Calu3 (cell line): ENCODE data around the gene SNX8. TPM values are rescaled to one million over a fixed set of nuclear protein-coding genes. Genes with fewer than 3 reads are reported as not detected.

Source experiments
- BruUV-seq: library from RNA; stranded (reverse); fragments of 400-500 nt; replicated peaks from 2 replicates; lab custom pipeline; 2021; lab: Mats Ljungman, UMichigan
- CTCF ChIA-PET: fragments of 300-600 bp; sonication (Branson Sonifier 250); formaldehyde crosslinking; loops from one replicate; lab custom pipeline; 2022; ENCODE audit warnings: antibody characterized with exemption; lab: Charles Lee
- DNase-seq: peaks from one replicate; pipeline ENCODE4 v3.0.0; 2022
- H3K27ac Mint-ChIP-seq: one replicate; pipeline ENCODE4 v1.8.0; 2022; ENCODE audit warnings: mixed read lengths; ENCODE audit not compliant: unreplicated experiment
- H3K27me3 Mint-ChIP-seq: one replicate; pipeline ENCODE4 v1.8.0; 2022; ENCODE audit warnings: mixed read lengths; ENCODE audit not compliant: unreplicated experiment
- H3K36me3 Mint-ChIP-seq: one replicate; pipeline ENCODE4 v1.8.0; 2022; ENCODE audit warnings: mild to moderate bottlenecking, moderate library complexity, mixed read lengths; ENCODE audit not compliant: insufficient read depth, unreplicated experiment
- H3K4me1 Mint-ChIP-seq: one replicate; pipeline ENCODE4 v1.8.0; 2022; ENCODE audit warnings: mild to moderate bottlenecking, low read depth, mixed read lengths; ENCODE audit not compliant: unreplicated experiment
- H3K4me3 Mint-ChIP-seq: one replicate; pipeline ENCODE4 v1.8.0; 2022; ENCODE audit warnings: mild to moderate bottlenecking, low read depth, moderate library complexity, mixed read lengths; ENCODE audit not compliant: unreplicated experiment
- H3K9me3 Mint-ChIP-seq: one replicate; pipeline ENCODE4 v1.8.0; 2022; ENCODE audit warnings: low read depth, mixed read lengths; ENCODE audit not compliant: unreplicated experiment
- intact Hi-C: fragments of 100-400 bp; cut with micrococcal nuclease; formaldehyde crosslinking; loops from one replicate; pipeline ENCODE4 v1.10.0; 2022; ENCODE audit not compliant: unreplicated experiment
- total RNA-seq: library from RNA; stranded (reverse); gene quantifications from 2 replicates; pipeline ENCODE4 v1.2.3, GENCODE V29; 2022
- TF ChIP-seq, protein P1 (sequence below): fragments of 200-600 bp; IDR thresholded peaks from one replicate; pipeline ENCODE4 v1.8.0; 2022; ENCODE audit warnings: antibody characterized with exemption; ENCODE audit not compliant: unreplicated experiment

SNX8 gene
- total RNA-seq, 1 experiment from 2014 or later = 57.0 TPM

DNA sequence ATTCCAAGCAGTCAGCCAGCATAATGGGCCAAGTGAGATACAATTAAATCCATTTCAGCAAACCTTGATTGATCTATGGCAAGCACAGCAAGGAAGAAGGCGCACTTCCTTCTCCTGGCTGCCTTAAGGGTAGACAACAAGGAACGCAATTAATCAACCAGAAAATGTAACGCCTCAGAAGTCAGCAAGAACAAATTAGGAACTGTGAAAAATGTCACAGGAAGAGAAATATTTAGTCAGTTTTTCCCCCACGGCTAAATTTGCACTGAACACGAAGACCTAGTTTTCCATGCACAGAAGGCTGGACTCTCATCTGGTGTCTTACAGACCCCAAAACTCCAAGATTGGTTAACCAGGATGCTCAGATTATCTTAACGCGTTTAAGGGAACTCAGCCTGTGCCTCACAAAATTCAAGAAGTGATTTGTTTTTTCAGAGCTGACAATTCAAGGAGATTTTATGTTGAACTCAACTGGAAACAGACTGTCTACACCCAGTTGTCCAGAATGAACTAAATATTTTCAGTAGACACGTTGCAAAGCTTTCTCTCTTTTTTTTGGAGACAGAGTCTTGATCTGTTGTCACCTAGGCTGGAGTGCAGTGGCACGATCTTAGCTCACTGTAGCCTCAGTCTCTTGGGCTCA lies 14.2 kb downstream of the SNX8 start:
- intact Hi-C loops = no loop called here
- no peak overlapping the region for H3K4me3 Mint-ChIP-seq
- DNase-seq = no peak
- H3K27ac Mint-ChIP-seq = no peak overlapping the region
- CTCF ChIA-PET = no interaction called here
- peaks cover 5% of the 10 kb centered on the region for H3K36me3 Mint-ChIP-seq
- no peaks in the 10 kb centered on the region for H3K9me3 Mint-ChIP-seq
- H3K27me3 Mint-ChIP-seq = no peaks in the 10 kb centered on the region
- TF ChIP-seq, protein P1, sequence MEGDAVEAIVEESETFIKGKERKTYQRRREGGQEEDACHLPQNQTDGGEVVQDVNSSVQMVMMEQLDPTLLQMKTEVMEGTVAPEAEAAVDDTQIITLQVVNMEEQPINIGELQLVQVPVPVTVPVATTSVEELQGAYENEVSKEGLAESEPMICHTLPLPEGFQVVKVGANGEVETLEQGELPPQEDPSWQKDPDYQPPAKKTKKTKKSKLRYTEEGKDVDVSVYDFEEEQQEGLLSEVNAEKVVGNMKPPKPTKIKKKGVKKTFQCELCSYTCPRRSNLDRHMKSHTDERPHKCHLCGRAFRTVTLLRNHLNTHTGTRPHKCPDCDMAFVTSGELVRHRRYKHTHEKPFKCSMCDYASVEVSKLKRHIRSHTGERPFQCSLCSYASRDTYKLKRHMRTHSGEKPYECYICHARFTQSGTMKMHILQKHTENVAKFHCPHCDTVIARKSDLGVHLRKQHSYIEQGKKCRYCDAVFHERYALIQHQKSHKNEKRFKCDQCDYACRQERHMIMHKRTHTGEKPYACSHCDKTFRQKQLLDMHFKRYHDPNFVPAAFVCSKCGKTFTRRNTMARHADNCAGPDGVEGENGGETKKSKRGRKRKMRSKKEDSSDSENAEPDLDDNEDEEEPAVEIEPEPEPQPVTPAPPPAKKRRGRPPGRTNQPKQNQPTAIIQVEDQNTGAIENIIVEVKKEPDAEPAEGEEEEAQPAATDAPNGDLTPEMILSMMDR = no peak
- H3K4me1 Mint-ChIP-seq = no peaks in the 10 kb centered on the region
- no TSS peak for BruUV-seq

DNA sequence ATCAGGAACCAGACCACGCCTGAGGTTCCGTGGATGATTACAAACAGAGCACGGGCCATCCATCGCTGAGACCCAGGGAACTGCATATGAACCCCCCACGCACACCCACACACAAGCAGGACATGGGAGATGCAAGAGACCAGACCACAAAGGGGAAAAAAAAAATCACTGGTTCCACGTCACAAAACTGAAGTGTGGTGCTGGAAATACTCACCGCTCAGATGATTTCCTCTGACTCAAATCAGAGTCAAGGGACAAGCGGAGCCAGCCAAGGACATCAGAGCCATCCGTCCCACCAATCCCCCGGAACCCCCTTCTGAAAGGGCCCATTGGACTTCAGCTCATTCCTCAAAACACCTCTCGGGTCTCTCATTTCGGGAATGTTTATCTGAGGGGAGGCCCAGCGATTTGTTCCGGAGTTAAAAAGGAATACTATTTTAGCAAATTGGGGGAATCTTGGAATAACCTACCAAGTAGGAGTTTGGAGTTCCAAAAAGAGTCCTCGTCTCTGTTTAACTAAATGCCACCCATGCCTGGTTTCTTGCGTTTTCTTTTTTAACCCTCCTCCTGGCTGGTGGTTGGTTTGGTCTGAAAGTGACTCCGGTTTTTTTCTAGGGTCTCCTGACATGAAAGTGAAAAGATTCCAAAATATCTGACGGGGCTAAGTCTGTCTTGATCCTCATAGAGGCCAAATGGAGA lies 15.0 kb downstream of the SNX8 start:
- H3K4me1 Mint-ChIP-seq = no peaks in the 10 kb centered on the region
- intact Hi-C loops = no loop called here
- BruUV-seq = no TSS peak

DNA sequence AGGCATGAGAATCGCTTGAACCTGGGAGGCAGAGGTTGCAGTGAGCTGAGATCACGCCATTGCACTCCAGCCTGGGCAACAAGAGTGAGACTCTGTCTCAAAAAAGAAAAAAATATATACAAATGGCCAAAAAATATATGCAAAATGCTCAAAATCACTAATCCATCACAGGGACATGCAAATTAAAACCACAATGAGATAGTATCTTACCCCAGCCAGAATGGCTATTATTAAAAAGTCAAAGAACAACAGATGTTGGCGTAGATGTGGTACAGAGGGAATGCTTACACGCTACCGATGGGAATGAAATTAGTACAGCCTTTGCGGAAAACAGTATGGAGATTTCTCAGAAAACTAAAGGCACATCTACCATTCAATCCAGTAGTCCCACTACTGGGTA lies 17.4 kb downstream of the SNX8 start:
- DNase-seq = no peak
- TF ChIP-seq, protein P1 = no peak
- no TSS peak for BruUV-seq
- Mint-ChIP-seq H3K27me3 (no peaks in the 10 kb centered on the region), H3K9me3 (no peaks in the 10 kb centered on the region), H3K4me3 (no peak overlapping the region), H3K27ac (no peak overlapping the region), H3K4me1 (no peaks in the 10 kb centered on the region), H3K36me3 (no peaks in the 10 kb centered on the region)
- intact Hi-C loops = no loop called here
- CTCF ChIA-PET = no interaction called here

More for the DNA sequence above, 15.0 kb downstream of the SNX8 start:
- no peak for DNase-seq
- no peaks in the 10 kb centered on the region for H3K27me3 Mint-ChIP-seq
- TF ChIP-seq, protein P1 = no peak
- no peak overlapping the region for H3K27ac Mint-ChIP-seq
- H3K9me3 Mint-ChIP-seq = no peaks in the 10 kb centered on the region
- H3K36me3 Mint-ChIP-seq = peaks cover 3% of the 10 kb centered on the region
- no peak overlapping the region for H3K4me3 Mint-ChIP-seq
- CTCF ChIA-PET = interaction anchor here (0.6 kb wide), 1 partner anchor 252 kb away, joined by 3 read pairs; no protein-coding TSS in a partner anchor

DNA sequence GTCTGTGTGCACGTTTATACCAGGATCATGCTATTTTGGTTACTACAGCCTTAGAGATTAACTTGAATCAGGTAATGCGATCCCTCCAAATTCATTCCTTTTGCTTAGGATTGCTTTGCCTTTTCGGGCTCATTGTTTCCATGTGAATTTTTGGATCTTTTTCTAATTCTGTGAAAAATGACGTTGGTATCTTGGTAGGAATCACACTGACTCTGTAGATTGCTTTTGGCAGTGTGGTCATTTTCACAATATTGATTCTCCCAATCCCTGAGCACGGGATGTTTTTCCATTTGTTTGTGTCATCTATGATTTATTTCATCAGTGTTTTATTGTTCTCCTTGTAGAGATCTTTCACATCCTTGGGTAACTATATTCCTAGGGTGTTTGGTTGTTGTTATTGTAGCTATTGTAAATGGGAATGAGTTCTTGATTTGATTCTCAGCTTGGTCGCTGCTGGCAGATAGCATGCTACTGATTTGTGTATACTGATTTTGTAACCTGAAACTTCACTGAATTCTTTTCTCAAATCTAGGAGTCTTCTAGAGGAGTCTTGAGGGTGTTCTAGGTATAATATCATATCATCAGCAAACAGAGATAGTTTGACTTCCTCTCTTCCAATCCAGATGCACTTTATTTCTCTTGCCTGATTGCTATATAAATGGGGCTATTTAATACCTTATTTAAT lies 18.2 kb downstream of the SNX8 start:
- CTCF ChIA-PET = no interaction called here
- intact Hi-C loops = no loop called here
- BruUV-seq = no TSS peak

More for the DNA sequence above, 18.2 kb downstream of the SNX8 start:
- H3K27me3 Mint-ChIP-seq = no peaks in the 10 kb centered on the region
- H3K9me3 Mint-ChIP-seq = no peaks in the 10 kb centered on the region
- TF ChIP-seq, protein P1 = no peak
- no peaks in the 10 kb centered on the region for H3K4me1 Mint-ChIP-seq
- no peaks in the 10 kb centered on the region for H3K36me3 Mint-ChIP-seq
- H3K4me3 Mint-ChIP-seq = no peak overlapping the region
- no peak for DNase-seq
- H3K27ac Mint-ChIP-seq = no peak overlapping the region
